GM18873 (cell line): ENCODE results near the gene THTPA.
A peak's percentile ranks its signal among the peaks of the same experiment; 100 is the strongest.
"Not testable (repeated sequence)": the region's sequence is repeated elsewhere in the genome, so short reads cannot be mapped to it uniquely, and the experiment has no call there.

Source experiments
- ATAC-seq: cut with Tn5 transposase; IDR thresholded peaks from one replicate; pipeline ENCODE4 v1.9.1; 2021; ENCODE audit warnings: mild to moderate bottlenecking, moderate library complexity, moderate number of reproducible peaks; ENCODE audit not compliant: unreplicated experiment, low FRiP score

Gene THTPA

GRCh38 chr14:23580152-23580926 is 24.3 kb downstream of the THTPA start:
- no peak for ATAC-seq

GRCh38 chr14:23580948-23581281 is 24.8 kb downstream of the THTPA start:
- ATAC-seq, result no peak

GRCh38 chr14:23582906-23583760 is 27.1 kb downstream of the THTPA start:
- ATAC-seq, result no peak

GRCh38 chr14:23583761-23584526 is 27.9 kb downstream of the THTPA start:
- ATAC-seq, result not testable (repeated sequence)

- ATAC-seq, result not testable (repeated sequence)
Measured at GRCh38 chr14:23584527-23585203, 28.6 kb downstream of the THTPA start.

GRCh38 chr14:23588884-23589598 is 33.0 kb downstream of the THTPA start:
- ATAC-seq, result peak; percentile 82

GRCh38 chr14:23589606-23590005 is 33.5 kb downstream of the THTPA start:
- ATAC-seq, result no peak

- no peak for ATAC-seq
Measured at GRCh38 chr14:23590198-23590597, 34.1 kb downstream of the THTPA start.

GRCh38 chr14:23594191-23594590 is 38.1 kb downstream of the THTPA start:
- ATAC-seq, result not testable (repeated sequence)

- ATAC-seq, result no peak
Measured at GRCh38 chr14:23600322-23600707, 44.2 kb downstream of the THTPA start.

GRCh38 chr14:23600806-23601205 is 44.7 kb downstream of the THTPA start:
- ATAC-seq, result no peak

GRCh38 chr14:23601424-23601823 is 45.4 kb downstream of the THTPA start:
- no peak for ATAC-seq

GRCh38 chr14:23601845-23602180 is 45.7 kb downstream of the THTPA start:
- no peak for ATAC-seq

- ATAC-seq, result no peak
Measured at GRCh38 chr14:23602181-23603095, 46.4 kb downstream of the THTPA start.

- no peak for ATAC-seq
Measured at GRCh38 chr14:23603103-23603502, 47.0 kb downstream of the THTPA start.

GRCh38 chr14:23604148-23604547 is 48.1 kb downstream of the THTPA start:
- ATAC-seq, result no peak

- no peak for ATAC-seq
Measured at GRCh38 chr14:23604675-23605170, 48.7 kb downstream of the THTPA start.

- peak; percentile 78 for ATAC-seq
Measured at GRCh38 chr14:23605931-23606585, 50.0 kb downstream of the THTPA start.
